Adrenal gland (tissue), 12 donors: ENCODE data around the gene IGSF1. TPM values are rescaled to one million over a fixed set of nuclear protein-coding genes. Genes with fewer than 3 reads are reported as not detected.

Source experiments
- DNase-seq, 7 donors: peaks; one replicate each; pipeline ENCODE4 v3.0.0-alpha.2; 2019 to 2020
- H3K27ac ChIP-seq, 5 donors: fragments of 200-600 bp; sonication (generic) in 4 of 5; 1 replicate in 3 of 5; 2 replicates in 2 of 5; pipeline versions ENCODE4 v1.5.1 to v1.8.0; 2016 to 2020; ENCODE audit warnings: mild to moderate bottlenecking in 1 of 5
- H3K27me3 ChIP-seq: fragments of 200-600 bp; 2 replicates; pipeline ENCODE4 v1.8.0; 2021
- H3K36me3 ChIP-seq, 2 donors: fragments of 200-600 bp; replicated peaks in 1 of 2; 1 replicate in 1 of 2; 2 replicates in 1 of 2; pipeline versions ENCODE4 v1.5.1 to v1.8.0; 2018 to 2022
- H3K4me1 ChIP-seq, 2 donors: fragments of 200-600 bp; replicated peaks in 1 of 2; 1 replicate in 1 of 2; 2 replicates in 1 of 2; pipeline versions ENCODE4 v1.5.1 to v1.8.0; 2018 to 2021
- H3K4me3 ChIP-seq, 4 donors: fragments of 200-600 bp; sonication (generic) in 3 of 4; one replicate each; pipeline ENCODE4 v1.5.1; 2016 to 2018
- H3K9me3 ChIP-seq, 3 donors: fragments of 200-600 bp; sonication (generic) in 1 of 3; replicated peaks in 1 of 3; 1 replicate in 2 of 3; 2 replicates in 1 of 3; pipeline versions ENCODE4 v1.5.1 to v1.8.0; 2016 to 2021
- CTCF ChIP-seq, 6 experiments: fragments of 450-650 bp in 4 of 6; fragments of 200-600 bp in 2 of 6; sonication (generic) in 1 of 6; IDR thresholded peaks; 1 replicate in 5 of 6; 2 replicates in 1 of 6; pipeline versions ENCODE4 v1.5.1 to v1.8.0; 2016 to 2021; ENCODE audit warnings: antibody characterized with exemption in 6 of 6, mild to moderate bottlenecking in 2 of 6, moderate library complexity in 1 of 6
- POLR2A ChIP-seq, 2 donors: fragments of 450-650 bp; IDR thresholded peaks; one replicate each; pipeline ENCODE4 v1.6.1; 2017; ENCODE audit warnings: antibody characterized with exemption in 2 of 2, mild to moderate bottlenecking in 2 of 2, moderate library complexity in 1 of 2
- WGBS, 4 donors: extraction: QIAGEN DNeasy Blood & Tissue Kit in 2 of 4; methylation state at CpG; one replicate each; pipeline versions ENCODE4 v1.1.5 to v1.1.7; 2013 to 2017; 5-methylcytosine and 5-hydroxymethylcytosine counted together
- intact Hi-C, 2 donors: fragments of 100-400 bp; cut with DNase I; formaldehyde crosslinking; loops; one replicate each; pipeline versions ENCODE4 v1.14.1 to v1.15.0; 2022 to 2023
- polyA plus RNA-seq, 3 donors: library from polyadenylated mRNA; stranded (reverse); fragments of 200-250 nt in 2 of 3; fragments of 350-450 nt in 1 of 3; fragmentation: Illumina TruSeq in 1 of 3; extraction: RNeasy Lipid Tissue Mini Kit (QIAGEN cat#74804) in 1 of 3; gene quantifications; one replicate each; pipeline ENCODE4 v1.2.3, GENCODE V29; 2013 to 2014
- total RNA-seq, 9 donors: library from RNA; depleted of rRNA in 4 of 9; stranded (reverse); fragments of >200 nt in 4 of 9; fragments of 120-200 nt in 1 of 9; fragmentation: NEBNext Ultra II Directional in 1 of 9; extraction: Animal tissue kit (Norgen Biotek cat#: 25700) in 1 of 9; gene quantifications; one replicate each; pipeline versions ENCODE4 v1.1.0 to v1.2.4, GENCODE V29; 2013 to 2023
- donor health status: healthy with polysubstance abuse.
- donor health status: Bipolar disorder and iron deficiency.
- donor health status: DM: yes; HTN: yes; CAD: no.
- donor health status: DM: no; HTN: no; CAD: no.
- donor health status: DM: no; HTN: no; CAD: no.
- donor health status: DM: yes; HTN: yes; CAD: no.

Gene IGSF1
- total and polyA plus RNA-seq, 12 donors, result 0.19 to 19.8 (median 2.5) TPM

- 50 to 60% (median 57%) methylated on average over 1 of the region's 1 CpG for WGBS, 4 donors
- Histone ChIP-seq H3K4me1 (no peaks in the 10 kb centered on the region), H3K36me3 (no peaks in the 10 kb centered on the region), H3K27me3 (peaks cover 17% of the 10 kb centered on the region), H3K9me3 (no peaks in the 10 kb centered on the region), H3K4me3 (no peak overlapping the region), H3K27ac (no peak overlapping the region)
- intact Hi-C loops, result no loop called here
- no peak for DNase-seq
- TF ChIP-seq POLR2A (IDR thresholded peaks at IDR 0.05), result no peak
- TF ChIP-seq CTCF (IDR thresholded peaks at IDR 0.05), result no peak
Measured at GRCh38 chrX:131288188-131288587, 918 bp downstream of the IGSF1 start.

GRCh38 chrX:131287560-131288179 is 1.4 kb downstream of the IGSF1 start:
- peaks cover 17% of the 10 kb centered on the region for H3K27me3 ChIP-seq
- WGBS, 4 donors, result 55 to 84% (median 71%) methylated on average over 4 of the region's 4 CpGs
- intact Hi-C loops, result no loop called here
- H3K27ac ChIP-seq, result no peak overlapping the region
- no peak overlapping the region for H3K4me3 ChIP-seq
- H3K4me1 ChIP-seq, result no peaks in the 10 kb centered on the region
- no peaks in the 10 kb centered on the region for H3K36me3 ChIP-seq
- no peak for DNase-seq
- H3K9me3 ChIP-seq, result no peaks in the 10 kb centered on the region
- TF ChIP-seq CTCF (IDR thresholded peaks at IDR 0.05), result no peak
- TF ChIP-seq POLR2A (IDR thresholded peaks at IDR 0.05), result no peak

- H3K27me3 ChIP-seq, result peaks cover 15% of the 10 kb centered on the region
- WGBS, 4 donors, result 51 to 65% (median 60%) methylated on average over 4 of the region's 4 CpGs
- no peak overlapping the region for H3K4me3 ChIP-seq
- no peak for TF ChIP-seq POLR2A (IDR thresholded peaks at IDR 0.05)
- TF ChIP-seq CTCF (IDR thresholded peaks at IDR 0.05), result no peak
- no peak for DNase-seq
- no peaks in the 10 kb centered on the region for H3K36me3 ChIP-seq
- no peaks in the 10 kb centered on the region for H3K9me3 ChIP-seq
- H3K27ac ChIP-seq, result no peak overlapping the region
- H3K4me1 ChIP-seq, result no peaks in the 10 kb centered on the region
- intact Hi-C loops, result no loop called here
Measured at GRCh38 chrX:131279617-131280016, 9.5 kb downstream of the IGSF1 start.

GRCh38 chrX:131279197-131279596 is 9.9 kb downstream of the IGSF1 start:
- Histone ChIP-seq H3K9me3 (no peaks in the 10 kb centered on the region), H3K36me3 (no peaks in the 10 kb centered on the region), H3K4me1 (no peaks in the 10 kb centered on the region), H3K4me3 (no peak overlapping the region), H3K27me3 (peaks cover 15% of the 10 kb centered on the region), H3K27ac (no peak overlapping the region)
- intact Hi-C loops, result no loop called here
- no peak for DNase-seq
- TF ChIP-seq POLR2A (IDR thresholded peaks at IDR 0.05) (no peak), CTCF (IDR thresholded peaks at IDR 0.05) (no peak)
- WGBS, 4 donors, result 46 to 71% (median 61%) methylated on average over 8 to 10 of the region's 10 CpGs
